Measurements from ENCODE around the gene AMN. TPM values are rescaled to one million over a fixed set of nuclear protein-coding genes. Genes with fewer than 3 reads are reported as not detected.

AMN gene
- polyA plus RNA-seq, 4 donors, result 22.4 to 59.4 (median 22.7) TPM

DNA sequence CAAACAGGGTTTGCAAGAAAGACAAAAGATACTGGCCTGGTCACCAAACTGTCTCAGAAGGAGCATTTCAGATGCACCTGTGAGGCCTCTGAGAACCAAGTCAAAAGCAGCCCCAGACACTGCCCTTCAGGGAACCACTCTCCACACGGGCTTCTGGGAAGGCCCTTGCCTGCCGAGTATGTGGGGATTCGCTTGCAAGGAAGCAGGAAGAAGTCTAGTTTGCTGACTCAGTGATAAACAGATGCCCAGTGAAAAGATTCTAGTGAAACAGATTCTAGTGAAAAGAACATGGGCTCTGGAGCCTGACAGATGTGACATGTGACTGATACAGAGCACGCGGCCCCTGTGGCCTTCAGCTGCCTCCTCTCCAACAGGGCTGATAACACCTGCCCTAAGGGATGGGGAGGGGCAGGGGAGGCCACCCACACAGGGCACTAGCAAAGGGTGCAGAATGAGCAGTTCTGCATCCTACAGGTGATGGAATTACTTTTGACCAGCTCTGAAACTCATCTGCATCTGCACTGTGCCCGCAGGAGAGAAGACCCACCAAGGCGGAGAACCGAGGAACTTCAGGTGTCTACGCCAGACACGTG lies 19.1 kb downstream of the AMN start:
- no peak for DNase-seq (ENCODE audit: low read depth in 4 of 4, low spot score in 3 of 4)

DNA sequence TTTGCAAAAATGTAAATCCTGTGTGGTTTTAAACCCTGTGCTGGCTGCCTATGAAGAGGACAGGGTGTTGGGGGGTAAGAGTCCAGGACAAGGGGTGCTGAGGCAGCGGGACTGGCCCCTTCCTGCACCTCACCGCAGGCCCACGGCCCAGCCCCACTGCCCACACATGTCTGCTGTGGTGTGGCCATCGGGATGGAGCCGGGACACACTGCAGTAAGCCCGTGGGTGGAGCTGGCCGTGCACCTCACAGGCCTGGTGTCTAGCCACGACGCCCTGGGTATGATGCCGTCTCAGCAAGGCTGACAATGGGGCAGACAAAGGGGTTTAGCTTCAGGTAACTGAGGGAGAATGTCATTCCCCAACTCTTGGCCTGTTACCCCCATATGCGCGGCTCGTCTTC lies 19.6 kb downstream of the AMN start:
- no peak for DNase-seq (ENCODE audit: low read depth in 4 of 4, low spot score in 3 of 4)

DNA sequence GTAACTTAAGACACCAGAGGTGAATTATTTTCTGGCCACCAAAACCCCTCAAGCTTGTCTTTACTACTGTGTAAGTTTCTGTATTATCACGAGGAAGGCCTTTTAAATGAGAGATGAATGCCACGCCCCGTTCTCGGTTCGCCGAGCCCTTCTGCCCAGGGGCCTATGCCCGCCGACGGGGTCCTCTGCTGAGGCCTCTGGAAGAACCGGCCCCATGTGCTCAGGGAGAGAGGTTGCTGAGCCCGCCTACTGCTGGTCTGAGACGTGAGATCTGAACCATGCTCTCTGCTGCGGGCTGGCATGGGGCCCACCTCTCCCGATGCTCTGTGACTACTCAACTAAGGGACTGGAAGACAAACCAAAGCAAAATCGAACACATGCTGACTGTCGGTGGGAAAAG lies 21.0 kb downstream of the AMN start:
- DNase-seq (ENCODE audit: low read depth in 4 of 4, low spot score in 3 of 4), result no peak

DNA sequence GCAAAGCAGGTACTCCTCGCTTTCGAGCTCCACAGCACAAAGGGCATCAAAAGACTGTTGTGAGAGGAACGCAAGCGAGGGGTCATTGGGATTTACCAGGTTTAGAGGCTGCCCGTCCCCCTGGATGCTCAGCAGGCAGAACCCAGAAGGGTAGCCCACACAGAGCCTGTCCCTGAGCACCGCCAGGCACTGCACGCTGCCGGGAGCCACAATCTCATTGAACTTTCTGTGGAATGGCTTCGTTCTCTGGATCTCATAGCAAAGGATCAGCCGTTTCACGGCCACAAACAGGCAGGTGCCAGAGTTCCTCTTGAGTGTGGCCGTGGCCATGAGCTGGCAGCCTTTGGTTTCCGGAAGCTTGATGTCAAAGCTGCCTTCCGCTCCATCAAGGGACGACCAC lies 21.5 kb downstream of the AMN start:
- no peak for DNase-seq (ENCODE audit: low read depth in 4 of 4, low spot score in 3 of 4)

DNA sequence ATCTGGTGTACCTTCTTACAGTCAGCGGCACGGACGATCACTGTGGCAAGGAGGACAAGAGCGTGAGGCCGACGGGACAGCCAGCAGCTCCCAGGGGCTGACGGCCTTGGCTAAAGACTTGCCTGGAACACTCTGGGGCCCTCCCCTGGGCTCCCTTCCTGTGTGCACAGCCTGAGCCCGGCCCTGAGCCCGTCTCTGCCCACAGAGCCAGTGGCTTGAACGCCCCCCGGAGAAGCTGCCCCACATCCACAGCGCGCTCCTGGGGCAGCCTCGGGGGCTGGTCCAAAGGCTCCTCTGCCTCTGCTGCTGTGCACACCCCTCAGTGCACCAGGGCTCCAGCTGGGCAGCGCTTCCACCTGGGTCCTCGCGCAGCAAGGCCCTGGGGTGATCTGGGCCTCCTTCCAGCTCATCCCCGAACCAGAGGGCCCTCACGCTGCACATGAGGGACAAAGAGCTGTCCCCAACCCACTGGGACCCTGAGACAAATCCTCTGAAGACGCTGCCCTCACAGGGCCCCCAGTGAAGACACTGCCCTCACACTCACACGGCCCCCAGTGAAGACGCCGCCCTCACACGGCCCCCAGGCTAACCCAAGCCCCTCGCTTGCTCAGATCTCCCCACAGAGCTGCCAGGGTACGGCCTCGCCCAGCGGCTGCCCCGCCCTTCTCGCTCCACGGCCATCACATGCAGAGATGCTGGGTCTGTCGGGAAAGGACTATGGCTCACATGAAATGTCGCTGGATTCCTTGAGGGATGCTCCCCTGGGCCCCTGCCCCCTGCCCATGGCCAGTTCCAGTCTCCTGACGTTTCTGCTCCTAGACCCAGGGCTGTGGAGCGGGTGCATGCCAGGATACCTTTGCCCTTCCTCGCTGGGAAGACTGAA lies 22.2 kb downstream of the AMN start:
- DNase-seq (ENCODE audit: low read depth in 4 of 4, low spot score in 3 of 4), result no peak

DNA sequence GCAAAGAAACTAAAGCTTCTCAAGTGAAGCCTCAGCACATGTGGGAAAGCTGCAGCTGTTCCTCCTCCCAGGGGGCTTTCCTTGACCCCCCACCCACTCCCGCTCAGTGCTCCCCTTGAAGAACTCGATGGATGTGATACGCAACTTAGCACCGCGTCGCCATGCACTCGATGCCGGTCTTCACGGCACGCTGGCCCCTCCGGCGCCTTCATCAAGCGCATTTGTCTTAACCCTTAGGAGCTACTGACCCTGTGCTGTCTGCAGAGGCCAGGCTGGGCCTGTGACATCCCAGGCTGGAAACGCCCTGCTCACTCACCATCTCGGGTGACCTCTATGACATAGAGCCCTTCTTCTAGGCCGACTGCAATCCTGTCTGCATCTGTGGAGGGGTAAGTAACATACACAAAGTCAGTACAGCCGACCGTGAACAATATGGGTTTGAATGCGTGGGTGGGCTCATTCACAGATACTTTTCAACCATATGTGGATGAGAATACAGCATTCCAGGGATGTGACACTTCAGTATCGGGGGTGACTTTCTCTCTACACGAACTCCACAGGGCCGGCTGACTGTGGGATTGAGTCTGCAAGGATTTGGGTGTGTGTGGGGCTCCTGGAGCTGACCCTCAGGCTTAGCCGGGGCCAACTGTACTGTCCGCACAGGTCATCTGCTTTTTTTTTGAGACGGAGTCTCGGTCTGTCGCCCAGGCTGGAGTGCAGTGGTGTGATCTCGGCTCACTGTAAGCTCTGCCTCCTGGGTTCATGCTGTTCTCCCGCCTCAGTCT lies 23.1 kb downstream of the AMN start:
- no peak for DNase-seq (ENCODE audit: low read depth in 4 of 4, low spot score in 3 of 4)

DNA sequence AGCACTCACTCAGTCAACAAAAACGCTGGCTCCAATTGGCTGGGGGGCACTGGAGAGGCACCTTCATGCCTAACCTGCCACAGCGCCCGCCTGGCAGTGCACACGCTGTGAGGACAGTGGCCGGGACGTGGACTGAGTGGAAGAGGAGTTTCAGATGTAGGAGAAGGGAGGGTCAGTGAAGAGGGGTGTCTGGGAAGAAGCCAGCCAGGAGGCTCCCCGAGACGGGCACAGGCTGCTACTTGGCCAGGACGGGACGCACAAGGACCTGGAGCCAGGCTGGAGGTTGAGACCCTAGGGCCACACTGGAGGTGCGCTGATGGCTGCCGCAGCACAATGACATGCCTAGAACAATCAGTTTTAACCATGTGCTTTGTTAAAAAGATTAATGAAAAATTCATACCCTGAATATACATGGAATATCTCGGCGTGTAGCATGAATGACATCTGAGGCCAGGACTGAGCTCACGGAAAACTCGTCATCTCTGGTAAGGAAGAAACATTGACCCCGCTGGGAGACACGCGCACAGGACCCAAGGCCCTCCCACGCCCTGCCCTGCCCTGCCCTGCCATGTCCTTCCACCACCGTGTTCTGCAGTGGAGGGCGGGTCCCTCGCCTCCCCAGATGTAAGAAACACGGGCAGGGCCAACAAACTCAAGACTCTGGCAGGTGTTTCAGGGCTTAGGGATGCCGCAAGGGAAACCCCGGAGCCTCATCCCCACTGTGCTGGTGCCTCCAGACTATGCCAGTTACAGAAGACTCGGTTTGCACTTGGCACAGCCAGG lies 25.0 kb downstream of the AMN start:
- no peak for DNase-seq (ENCODE audit: low read depth in 4 of 4, low spot score in 3 of 4)

DNA sequence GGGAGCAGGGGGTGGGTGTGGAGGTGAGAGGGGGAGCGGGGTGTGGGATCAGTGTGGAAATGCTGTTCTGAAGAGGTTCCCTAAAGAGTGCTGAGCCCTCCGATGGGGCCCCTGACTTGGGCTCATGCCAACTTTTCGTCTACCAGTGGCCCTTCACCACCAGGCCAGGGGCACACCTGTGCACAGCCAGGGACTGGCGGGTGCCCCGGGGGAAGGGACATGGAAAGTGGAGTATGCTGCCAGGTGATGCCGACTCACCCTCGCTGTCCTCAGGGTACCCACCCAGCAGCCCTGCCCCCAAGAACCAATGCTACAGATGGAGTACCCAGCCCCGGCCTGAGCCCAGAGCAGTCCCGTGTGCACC lies 26.2 kb downstream of the AMN start:
- no peak for DNase-seq (ENCODE audit: low read depth in 4 of 4, low spot score in 3 of 4)

DNA sequence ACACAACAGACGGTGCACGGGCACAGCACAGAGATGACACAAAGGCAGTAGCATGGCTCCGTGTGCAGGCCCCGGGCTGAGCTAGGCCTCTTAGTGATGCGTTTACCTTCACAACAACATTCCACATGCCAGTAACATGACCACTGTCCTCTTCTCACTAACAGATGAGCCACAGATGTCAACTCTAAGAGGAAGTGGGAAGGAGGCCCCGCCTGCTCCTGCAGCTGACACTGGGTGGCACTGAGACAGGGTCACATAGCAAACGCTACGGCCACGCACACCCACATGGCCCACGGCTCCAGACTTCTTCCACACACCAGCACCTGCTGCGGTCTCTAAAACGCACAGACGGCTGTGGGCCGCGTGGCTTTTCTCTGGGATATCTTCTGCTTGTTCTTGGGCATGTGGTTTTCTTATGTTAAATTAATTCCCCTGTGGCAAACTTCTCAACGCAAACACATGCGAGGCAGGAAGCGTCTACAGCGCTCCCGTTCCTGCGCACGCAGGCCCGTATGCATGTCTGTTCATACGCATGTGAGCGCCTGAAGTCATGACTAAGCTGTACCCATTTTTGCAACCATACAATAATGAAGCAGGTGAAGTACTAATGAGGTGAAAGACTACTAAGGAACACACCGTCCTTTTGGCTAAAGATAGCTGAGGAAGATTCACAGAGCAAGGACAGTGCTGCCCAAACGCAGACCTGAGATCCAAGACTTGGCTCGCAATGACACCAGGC lies 26.8 kb downstream of the AMN start:
- DNase-seq (ENCODE audit: low read depth in 4 of 4, low spot score in 3 of 4), result no peak

DNA sequence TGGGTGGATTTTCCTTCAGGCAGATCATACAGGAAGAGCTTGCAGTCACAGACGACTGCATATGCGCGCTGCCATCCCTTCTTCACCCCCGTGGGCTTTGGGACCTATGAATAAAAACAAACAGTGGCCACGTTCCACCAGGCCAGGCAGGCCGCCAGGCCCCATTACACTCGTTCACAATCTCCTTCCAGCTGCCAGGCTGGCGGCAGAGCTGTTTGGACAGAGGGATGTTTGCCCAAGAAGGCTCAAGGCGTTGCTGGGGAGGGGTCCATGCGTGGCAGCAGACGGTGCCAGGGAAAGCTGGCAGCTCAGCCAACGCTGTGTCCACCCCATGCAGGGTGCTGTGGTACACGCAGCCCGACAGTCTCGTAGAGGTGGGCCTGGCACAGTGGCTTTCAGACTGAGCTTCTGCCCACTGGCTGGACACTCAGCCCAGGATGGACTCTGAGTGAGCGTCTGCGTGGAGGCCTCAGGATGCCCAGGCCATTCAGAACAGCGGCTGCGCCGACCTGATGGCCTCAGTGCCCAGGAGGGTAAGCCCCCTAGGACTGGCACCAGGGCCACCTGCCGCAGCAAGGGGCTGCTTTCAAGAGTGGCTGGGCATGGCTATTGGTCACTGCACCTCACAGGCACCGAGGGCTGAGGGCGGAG lies 27.5 kb downstream of the AMN start:
- no peak for DNase-seq (ENCODE audit: low read depth in 4 of 4, low spot score in 3 of 4)

DNA sequence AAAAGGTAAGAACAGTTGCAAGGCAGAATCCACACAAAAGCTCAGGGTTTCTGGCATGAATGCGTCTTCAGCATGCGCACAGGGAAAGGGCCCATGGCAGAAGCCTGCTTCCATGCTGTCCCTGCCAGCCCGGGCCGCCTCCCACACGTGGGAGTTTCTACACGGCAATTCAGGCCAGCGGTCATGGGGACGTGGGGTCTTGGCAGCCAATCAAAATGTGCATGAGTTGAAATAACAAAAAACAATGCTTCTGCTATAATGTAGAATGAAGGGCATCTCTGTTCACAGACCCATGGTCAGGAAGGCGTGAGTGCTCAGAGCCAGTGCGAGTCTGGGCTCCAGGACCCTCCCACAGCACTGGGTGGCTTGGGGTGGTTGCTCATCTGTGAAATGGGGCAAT lies 28.6 kb downstream of the AMN start:
- no peak for DNase-seq (ENCODE audit: low read depth in 4 of 4, low spot score in 3 of 4)

DNA sequence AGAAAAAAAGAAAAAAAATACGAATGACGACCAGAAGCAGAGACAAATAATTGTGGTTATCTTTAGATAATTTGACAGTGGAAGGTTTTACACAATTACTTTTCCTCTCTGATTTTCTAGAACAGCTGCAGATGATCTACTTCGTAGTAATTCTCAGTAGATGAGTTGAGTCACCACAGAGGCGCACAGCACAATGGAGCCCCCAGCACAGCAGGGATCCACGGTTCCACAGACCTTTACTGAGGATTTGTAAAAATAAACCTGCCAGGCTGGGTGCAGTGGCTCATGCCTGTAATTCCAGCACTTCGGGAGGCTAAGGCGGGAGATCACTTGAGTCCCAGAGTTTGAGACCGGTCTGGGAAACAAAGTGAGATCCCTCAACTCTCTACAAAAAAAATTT lies 29.3 kb downstream of the AMN start:
- DNase-seq (ENCODE audit: low read depth in 4 of 4, low spot score in 3 of 4), result no peak

DNA sequence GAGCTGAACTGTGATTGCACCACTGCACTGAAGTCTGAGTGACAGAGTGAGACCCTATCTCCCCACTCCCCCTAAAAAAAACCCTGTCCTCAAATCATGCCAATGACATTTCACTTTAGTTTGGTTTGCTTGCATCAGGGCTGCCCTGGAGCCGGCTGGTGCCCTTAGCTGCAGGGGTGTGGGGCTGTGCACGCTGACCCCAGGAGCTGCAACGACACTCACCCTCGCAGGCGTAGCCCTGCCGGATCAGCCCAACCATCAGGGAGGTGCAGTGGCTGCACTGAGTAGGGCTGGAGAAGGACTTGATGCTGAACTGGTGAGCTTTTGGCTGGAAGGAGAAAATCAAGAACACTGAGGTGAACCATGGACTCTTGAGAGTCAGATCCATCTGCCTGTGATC lies 29.8 kb downstream of the AMN start:
- DNase-seq (ENCODE audit: low read depth in 4 of 4, low spot score in 3 of 4), result no peak

DNA sequence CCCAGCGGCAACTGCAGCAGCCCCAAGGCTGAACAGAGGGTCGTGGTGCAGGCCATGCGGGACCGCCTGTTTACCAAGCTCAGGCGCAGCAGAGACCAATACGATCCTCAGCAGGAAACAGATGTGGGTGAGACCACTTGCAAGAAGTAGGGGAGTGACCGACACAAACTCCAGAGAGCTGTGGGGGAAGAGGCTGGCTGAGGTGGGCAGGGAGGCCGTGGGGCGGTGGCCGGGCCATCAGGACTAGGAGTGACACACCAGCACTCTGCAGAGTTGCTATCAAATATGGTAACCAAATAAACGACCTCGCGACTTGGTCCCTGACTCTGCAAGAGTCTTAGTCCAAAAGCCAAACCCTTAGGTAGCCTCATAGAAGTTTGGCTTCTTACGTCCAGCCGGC lies 30.6 kb downstream of the AMN start:
- DNase-seq (ENCODE audit: low read depth in 4 of 4, low spot score in 3 of 4), result no peak

DNA sequence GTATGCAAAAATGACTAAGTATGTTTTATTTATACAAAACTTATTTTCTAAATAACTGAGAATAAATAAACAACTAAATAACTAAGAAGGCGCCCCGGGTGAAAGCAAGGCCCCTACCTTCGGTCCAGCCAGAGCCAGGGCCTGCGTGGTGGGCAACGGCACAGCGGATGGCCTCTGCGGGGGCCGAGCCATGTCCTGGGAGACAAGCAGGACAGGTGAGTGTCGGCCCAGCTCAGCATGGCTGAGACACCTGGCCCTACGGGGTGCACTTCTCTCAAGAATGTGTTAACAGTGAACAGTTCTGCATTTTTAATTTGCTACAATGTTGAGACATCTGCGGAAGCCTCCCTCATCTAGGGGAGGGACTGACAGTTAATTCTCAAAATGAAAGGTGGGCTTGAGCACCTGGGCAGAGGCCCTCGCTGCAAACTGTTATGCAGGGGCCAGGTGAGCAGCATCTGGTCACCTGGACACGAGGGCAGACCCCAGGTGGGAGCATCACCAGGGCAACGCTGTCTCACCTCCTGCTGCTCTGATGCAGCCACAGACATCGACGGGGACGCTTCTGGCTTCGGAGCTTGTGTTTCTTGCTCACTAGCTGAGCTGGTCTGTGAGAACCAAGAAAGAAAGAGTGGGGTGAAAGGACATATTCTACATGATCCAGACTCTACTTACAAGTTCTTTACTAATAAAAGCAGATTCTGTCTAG lies 31.8 kb downstream of the AMN start:
- DNase-seq (ENCODE audit: low read depth in 4 of 4, low spot score in 3 of 4), result no peak

DNA sequence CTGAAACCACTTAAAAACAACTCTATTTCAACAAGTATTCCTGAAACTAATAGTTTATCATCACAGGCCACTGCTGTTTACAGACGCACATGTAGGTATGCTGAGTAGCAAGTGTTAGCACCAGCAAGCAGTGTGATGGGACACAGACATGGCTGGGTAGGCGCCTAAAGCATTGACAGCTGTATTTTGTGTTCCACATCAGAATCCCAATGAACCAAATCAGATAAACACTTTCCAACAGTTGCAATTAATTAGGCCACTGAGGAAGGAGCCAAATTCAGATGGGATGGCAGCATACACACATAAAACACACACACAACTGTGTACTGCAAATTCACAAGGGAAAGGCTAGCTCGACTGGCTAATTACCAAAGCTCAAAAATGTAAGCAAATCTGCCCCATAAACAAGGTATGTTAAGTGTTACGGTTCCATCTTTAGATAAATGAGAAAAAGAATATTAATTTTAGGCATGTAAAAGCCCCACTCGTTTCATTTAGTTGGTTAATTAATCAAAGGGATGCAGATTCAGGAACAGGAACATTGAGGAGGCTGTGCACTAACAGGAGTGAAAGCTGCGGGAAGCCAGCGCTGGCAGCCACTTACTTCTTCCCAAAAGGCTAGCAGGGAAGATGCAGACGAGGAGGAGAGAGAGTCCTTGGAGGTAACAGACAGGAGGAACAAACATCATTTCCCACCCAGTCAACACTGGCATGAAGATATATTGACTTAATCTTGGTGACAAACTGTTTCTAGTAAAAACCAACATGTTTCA lies 33.4 kb downstream of the AMN start:
- no peak for DNase-seq (ENCODE audit: low read depth in 4 of 4, low spot score in 3 of 4)

DNA sequence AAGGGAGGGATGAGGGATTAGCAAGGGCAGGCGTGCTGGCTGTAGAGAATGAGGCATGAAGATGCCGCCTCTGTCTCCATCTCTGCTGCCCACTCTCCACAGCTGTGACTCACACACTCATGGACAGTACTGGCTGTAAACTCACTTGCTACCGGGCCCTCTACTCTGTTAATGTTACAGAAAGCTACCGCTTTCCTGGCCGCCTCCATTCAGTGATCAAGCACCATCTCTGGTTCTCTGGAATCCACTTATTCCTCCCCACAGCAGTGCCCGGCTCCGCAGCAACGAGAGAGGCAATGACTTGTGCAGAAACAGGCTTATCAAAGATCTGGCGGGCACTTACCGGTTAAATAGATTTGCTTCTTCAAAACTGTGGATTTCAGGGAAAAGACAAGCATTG lies 34.8 kb downstream of the AMN start:
- DNase-seq (ENCODE audit: low read depth in 4 of 4, low spot score in 3 of 4), result no peak

DNA sequence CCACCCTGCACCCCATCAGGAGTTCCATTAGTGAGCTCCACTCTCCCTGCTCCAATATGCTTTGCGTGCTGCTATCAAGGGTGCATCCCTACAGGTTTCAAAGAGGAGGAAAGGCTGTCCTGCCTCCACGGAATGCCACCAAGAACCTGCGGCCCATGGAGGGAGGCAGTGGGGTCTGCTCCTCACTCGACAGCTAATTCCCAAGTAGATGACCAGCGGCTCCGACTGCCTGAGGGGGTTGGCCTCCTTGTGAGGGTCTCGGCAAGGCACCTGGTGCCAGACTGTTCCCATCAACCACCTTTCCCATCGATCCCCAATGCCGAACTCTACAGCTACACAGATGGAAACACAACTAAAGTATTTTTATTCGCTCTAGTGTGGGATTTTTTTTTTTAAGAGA lies 36.0 kb downstream of the AMN start:
- no peak for DNase-seq (ENCODE audit: low read depth in 4 of 4, low spot score in 3 of 4)
